Upper lobe of left lung (tissue), 6 donors: ENCODE results near the gene MT1B. TPM values are rescaled to one million over a fixed set of nuclear protein-coding genes. Genes with fewer than 3 reads are reported as not detected.
"Not testable (repeated sequence)": the region's sequence is repeated elsewhere in the genome, so short reads cannot be mapped to it uniquely, and the experiment has no call there.

Experiments
- ATAC-seq, 2 donors: fragments of 200-7000 bp; cut with Tn5 transposase; one replicate each; pipeline ENCODE4 v1.9.1; 2022; ENCODE audit warnings: mild to moderate bottlenecking in 2 of 2, moderate library complexity in 2 of 2; ENCODE audit not compliant: low FRiP score in 2 of 2
- DNase-seq, 2 donors: peaks; one replicate each; pipeline ENCODE4 v3.0.0-alpha.2; 2019 to 2020
- H3K27ac ChIP-seq, 4 donors: fragments of 200-600 bp; sonication (generic); one replicate each; pipeline ENCODE4 v1.5.1; 2016 to 2019
- H3K27me3 ChIP-seq, 4 donors: fragments of 200-600 bp; sonication (generic); one replicate each; pipeline ENCODE4 v1.5.1; 2017 to 2019
- H3K36me3 ChIP-seq, 4 donors: fragments of 200-600 bp; sonication (generic); one replicate each; pipeline ENCODE4 v1.5.1; 2016 to 2019
- H3K4me1 ChIP-seq, 4 donors: fragments of 200-600 bp; sonication (generic); one replicate each; pipeline ENCODE4 v1.5.1; 2018 to 2019
- H3K4me3 ChIP-seq, 4 donors: fragments of 200-600 bp; sonication (generic); one replicate each; pipeline ENCODE4 v1.5.1; 2017 to 2019; ENCODE audit warnings: mild to moderate bottlenecking in 2 of 4, moderate library complexity in 1 of 4
- H3K9me3 ChIP-seq, 4 donors: fragments of 200-600 bp; sonication (generic); one replicate each; pipeline ENCODE4 v1.5.1; 2018 to 2019
- CTCF ChIP-seq, 6 experiments: fragments of 450-650 bp in 4 of 6; fragments of 200-600 bp in 2 of 6; sonication (generic) in 2 of 6; IDR thresholded peaks; one replicate each; pipeline ENCODE4 v1.5.1; 2016 to 2019; ENCODE audit warnings: antibody characterized with exemption in 6 of 6
- EP300 ChIP-seq, 4 donors: sonication (generic); formaldehyde crosslinking; IDR thresholded peaks; one replicate each; pipeline ENCODE4 v1.5.1; 2017; ENCODE audit warnings: antibody characterized with exemption in 4 of 4, control low read depth in 2 of 4
- POLR2A ChIP-seq, 4 donors: fragments of 450-650 bp; IDR thresholded peaks; one replicate each; pipeline ENCODE4 v1.5.1; 2016 to 2017; ENCODE audit warnings: antibody characterized with exemption in 4 of 4, mild to moderate bottlenecking in 2 of 4
- POLR2AphosphoS5 ChIP-seq, 2 donors: sonication (generic); formaldehyde crosslinking; IDR thresholded peaks; one replicate each; pipeline ENCODE4 v1.5.1; 2017; ENCODE audit warnings: antibody characterized with exemption in 2 of 2
- WGBS, 2 donors: methylation state at CpG; one replicate each; pipeline ENCODE4 v1.1.5; 2017 to 2018; 5-methylcytosine and 5-hydroxymethylcytosine counted together
- total RNA-seq, 6 donors: library from RNA; depleted of rRNA in 4 of 6; stranded (reverse); fragments of >200 nt in 4 of 6; gene quantifications; one replicate each; pipeline versions ENCODE4 v1.1.0 to v1.2.1, GENCODE V29; 2016 to 2021
- donor health status: DM: no; HTN: no; CAD: no; lungs with moderate emphysema.
- donor health status: DM: no; HTN: yes; CAD: no; lungs with severe emphysema.

MT1B gene
- total RNA-seq, 6 donors from 2014 or later = not detected

GRCh38 chr16:56664506-56664905 is 12.8 kb downstream of the MT1B start:
- peaks cover 11 to 20% (median 18%) of the 10 kb centered on the region in 4 donors for H3K4me1 ChIP-seq
- peaks cover 0 to 21% (median 12%) of the 10 kb centered on the region in 4 donors for H3K27me3 ChIP-seq
- 88 to 92% methylated on average over 1 of the region's 1 CpG for WGBS, 2 donors

GRCh38 chr16:56665286-56666261 is 13.9 kb downstream of the MT1B start:
- H3K36me3 ChIP-seq, H3K9me3 ChIP-seq, DNase-seq, H3K4me3 ChIP-seq, ATAC-seq, H3K27ac ChIP-seq: not testable (repeated sequence)
- H3K27me3 ChIP-seq = peaks cover 0 to 28% (median 14%) of the 10 kb centered on the region in 4 donors
- H3K4me1 ChIP-seq = peaks cover 14 to 24% (median 22%) of the 10 kb centered on the region in 4 donors
- 77 to 78% methylated on average over 8 of the region's 8 CpGs for WGBS, 2 donors

More at GRCh38 chr16:56664506-56664905, 12.8 kb downstream of the MT1B start:
- no peak for TF ChIP-seq POLR2A (IDR thresholded peaks at IDR 0.05)
- TF ChIP-seq CTCF (IDR thresholded peaks at IDR 0.05) = no peak
- TF ChIP-seq POLR2AphosphoS5 (IDR thresholded peaks at IDR 0.05) = no peak
- TF ChIP-seq EP300 (IDR thresholded peaks at IDR 0.05) = no peak
- no peak for ATAC-seq
- Histone ChIP-seq H3K9me3 (no peaks in the 10 kb centered on the region), H3K4me3 (no peak overlapping the region), H3K36me3 (no peaks in the 10 kb centered on the region), H3K27ac (no peak overlapping the region)
- no peak for DNase-seq

- H3K4me3 ChIP-seq = peak within 1 kb of the TSS in 2 of 4 donors; percentile 22
- WGBS, 2 donors = 19 to 31% methylated on average over 21 to 34 of the region's 46 CpGs
- TF ChIP-seq POLR2A (IDR thresholded peaks at IDR 0.05) (peak in 1 of 4 donors; percentile 47), POLR2AphosphoS5 (IDR thresholded peaks at IDR 0.05) (no peak)
- no peaks in the 10 kb centered on the region for H3K9me3 ChIP-seq
- peaks cover 12 to 22% (median 21%) of the 10 kb centered on the region in 4 donors for H3K4me1 ChIP-seq
- DNase-seq (peak; percentile 40 to 91), ATAC-seq (peak; percentile 82 to 85)
- peaks cover 0 to 29% (median 11%) of the 10 kb centered on the region in 4 donors for H3K27me3 ChIP-seq
- H3K27ac ChIP-seq = no peak within 1 kb of the TSS
- no peaks in the 10 kb centered on the region for H3K36me3 ChIP-seq
Measured at GRCh38 chr16:56667581-56668571, 16.2 kb downstream of the MT1B start, which contains the start of gene MT1G. MT1G (minus strand) TSS chr16:56668065; CDS start chr16:56667993, 72 bp downstream.

- Histone ChIP-seq H3K4me3 (peak within 1 kb of the TSS in 1 of 4 donors; percentile 6), H3K27ac (no peak within 1 kb of the TSS), H3K27me3 (peaks cover 0 to 21% (median 8%) of the 10 kb centered on the region in 4 donors), H3K36me3 (no peaks in the 10 kb centered on the region), H3K9me3 (no peaks in the 10 kb centered on the region), H3K4me1 (peaks cover 10 to 19% (median 16%) of the 10 kb centered on the region in 4 donors)
- WGBS, 2 donors = 18 to 58% methylated on average over 7 to 38 of the region's 38 CpGs
- peak in 1 of 2 donors; percentile 85 for DNase-seq
- ATAC-seq = peak in 1 of 2 donors; percentile 32
- TF ChIP-seq EP300 (IDR thresholded peaks at IDR 0.05) (no peak), POLR2AphosphoS5 (IDR thresholded peaks at IDR 0.05) (no peak)
Measured at GRCh38 chr16:56669005-56669839, 17.5 kb downstream of the MT1B start, which contains the start of gene MT1H. MT1H (plus strand) TSS chr16:56669814; CDS start chr16:56669885, 71 bp downstream.

GRCh38 chr16:56669840-56670619 is 18.3 kb downstream of the MT1B start:
- Histone ChIP-seq H3K9me3 (no peaks in the 10 kb centered on the region), H3K27ac (no peak overlapping the region), H3K4me3 (no peak overlapping the region), H3K4me1 (peaks cover 10 to 19% (median 16%) of the 10 kb centered on the region in 4 donors), H3K36me3 (no peaks in the 10 kb centered on the region), H3K27me3 (peaks cover 0 to 21% (median 8%) of the 10 kb centered on the region in 4 donors)
- WGBS, 2 donors = 20 to 36% methylated on average over 13 to 19 of the region's 19 CpGs
- ATAC-seq (no peak), DNase-seq (no peak)
- TF ChIP-seq POLR2AphosphoS5 (IDR thresholded peaks at IDR 0.05) = no peak
- TF ChIP-seq CTCF (IDR thresholded peaks at IDR 0.05) = no peak
- TF ChIP-seq EP300 (IDR thresholded peaks at IDR 0.05) = no peak
- no peak for TF ChIP-seq POLR2A (IDR thresholded peaks at IDR 0.05)
